AG04450 (cell line): ENCODE measurements around the gene SAMD4A. TPM values are rescaled to one million over a fixed set of nuclear protein-coding genes. Genes with fewer than 3 reads are reported as not detected.

Source experiments
- CTCF ChIA-PET: fragments of 300-600, 350-600 bp; formaldehyde crosslinking; extraction: SDS; loops from one replicate; lab custom pipeline; 2022; ENCODE audit warnings: antibody characterized with exemption, inconsistent platforms; lab: Charles Lee
- POLR2A ChIA-PET: fragments of 350-600 bp; formaldehyde crosslinking; extraction: SDS; loops from one replicate; lab custom pipeline; 2021; ENCODE audit warnings: antibody characterized with exemption, inconsistent platforms; lab: Yijun Ruan, JAX
- DNase-seq: peaks from one replicate; pipeline ENCODE4 v3.0.0-alpha.2; 2011; ENCODE audit warnings: low read depth, low spot score
- H3K27ac ChIP-seq: one replicate; pipeline ENCODE4 v1.5.1; 2012; ENCODE audit warnings: low read depth, low read length, control low read depth
- H3K27me3 ChIP-seq: one replicate; pipeline ENCODE4 v1.6.0; 2012; ENCODE audit warnings: low read length; ENCODE audit not compliant: control insufficient read depth, insufficient read depth
- H3K4me3 ChIP-seq: 2 replicates; pipeline ENCODE4 v1.5.1; 2011; ENCODE audit warnings: mild to moderate bottlenecking, low read depth, low read length, control low read depth
- H3K9me3 ChIP-seq: 2 replicates; pipeline ENCODE4 v1.5.1; 2012; ENCODE audit warnings: low read length; ENCODE audit not compliant: control insufficient read depth, insufficient read depth
- polyA plus RNA-seq: library from polyadenylated mRNA; depleted of rRNA; stranded (reverse); fragments of >200 nt; gene quantifications from 2 replicates; pipeline ENCODE4 v1.2.3, GENCODE V29; 2011
- TF ChIP-seq, protein P1 (sequence below): IDR thresholded peaks from 2 replicates; pipeline ENCODE4 v1.5.1; 2011; ENCODE audit warnings: low read depth, low read length, control low read depth, inconsistent platforms

SAMD4A gene
- polyA plus RNA-seq, 1 experiment, result 12.7 TPM

DNA sequence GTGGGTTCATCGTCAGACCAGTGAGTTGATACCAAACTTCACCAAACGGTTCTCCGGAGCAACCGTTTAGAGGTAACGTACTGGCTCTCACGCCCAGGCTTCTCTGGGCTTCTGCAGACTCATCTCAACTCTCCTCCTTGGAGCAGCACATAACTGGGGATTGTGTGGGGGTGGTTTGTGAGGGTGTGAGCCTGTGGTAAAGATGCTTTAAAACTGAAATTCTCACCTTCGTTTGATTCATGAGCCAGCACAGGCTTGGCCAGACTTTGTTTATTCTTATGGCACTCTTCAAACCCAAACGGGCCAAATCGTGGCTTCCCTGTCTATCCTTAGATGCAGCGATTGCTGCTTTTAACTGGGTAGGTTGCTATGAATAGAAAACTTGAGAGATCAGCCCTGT lies 121.3 kb downstream of the SAMD4A start:
- TF ChIP-seq, protein P1, sequence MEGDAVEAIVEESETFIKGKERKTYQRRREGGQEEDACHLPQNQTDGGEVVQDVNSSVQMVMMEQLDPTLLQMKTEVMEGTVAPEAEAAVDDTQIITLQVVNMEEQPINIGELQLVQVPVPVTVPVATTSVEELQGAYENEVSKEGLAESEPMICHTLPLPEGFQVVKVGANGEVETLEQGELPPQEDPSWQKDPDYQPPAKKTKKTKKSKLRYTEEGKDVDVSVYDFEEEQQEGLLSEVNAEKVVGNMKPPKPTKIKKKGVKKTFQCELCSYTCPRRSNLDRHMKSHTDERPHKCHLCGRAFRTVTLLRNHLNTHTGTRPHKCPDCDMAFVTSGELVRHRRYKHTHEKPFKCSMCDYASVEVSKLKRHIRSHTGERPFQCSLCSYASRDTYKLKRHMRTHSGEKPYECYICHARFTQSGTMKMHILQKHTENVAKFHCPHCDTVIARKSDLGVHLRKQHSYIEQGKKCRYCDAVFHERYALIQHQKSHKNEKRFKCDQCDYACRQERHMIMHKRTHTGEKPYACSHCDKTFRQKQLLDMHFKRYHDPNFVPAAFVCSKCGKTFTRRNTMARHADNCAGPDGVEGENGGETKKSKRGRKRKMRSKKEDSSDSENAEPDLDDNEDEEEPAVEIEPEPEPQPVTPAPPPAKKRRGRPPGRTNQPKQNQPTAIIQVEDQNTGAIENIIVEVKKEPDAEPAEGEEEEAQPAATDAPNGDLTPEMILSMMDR, result no peak
- no peak overlapping the region for H3K27ac ChIP-seq
- no peak overlapping the region for H3K4me3 ChIP-seq
- H3K9me3 ChIP-seq, result no peaks in the 10 kb centered on the region
- POLR2A ChIA-PET, result no interaction called here
- H3K27me3 ChIP-seq, result no peaks in the 10 kb centered on the region
- CTCF ChIA-PET, result no interaction called here
- DNase-seq, result no peak

- ChIA-PET POLR2A (interaction anchor here (1.5 kb wide), 1 partner anchor 83 kb away, joined by 5 read pairs; no protein-coding TSS in a partner anchor), CTCF (interaction anchor here (1.0 to 5.5 kb wide), 8 partner anchors 10 to 293 kb away, joined by 3 to 99 read pairs (median 7); partner anchors contain the start of genes CDKN3 and SAMD4A)
- TF ChIP-seq, protein P1, result no peak
- no peaks in the 10 kb centered on the region for H3K9me3 ChIP-seq
- no peak overlapping the region for H3K27ac ChIP-seq
- H3K27me3 ChIP-seq, result no peaks in the 10 kb centered on the region
- no peak for DNase-seq
- H3K4me3 ChIP-seq, result no peak overlapping the region
These were observed 123.0 kb downstream of the SAMD4A start for GRCh38 chr14:54689928-54690327.

GRCh38 chr14:54690887-54691286 lies 124.0 kb downstream of the SAMD4A start:
- TF ChIP-seq, protein P1, result no peak
- no peak for DNase-seq
- no peaks in the 10 kb centered on the region for H3K9me3 ChIP-seq
- H3K4me3 ChIP-seq, result no peak overlapping the region
- ChIA-PET POLR2A (interaction anchor here (1.5 to 1.9 kb wide), 2 partner anchors 82 to 125 kb away, joined by 5 to 15 read pairs; partner anchors contain the start of gene SAMD4A), CTCF (interaction anchor here (0.6 to 5.5 kb wide), 54 partner anchors 8 to 1159 kb away, joined by 3 to 99 read pairs (median 4); partner anchors contain the start of genes CDKN3 and SAMD4A)
- no peaks in the 10 kb centered on the region for H3K27me3 ChIP-seq
- H3K27ac ChIP-seq, result no peak overlapping the region

DNA sequence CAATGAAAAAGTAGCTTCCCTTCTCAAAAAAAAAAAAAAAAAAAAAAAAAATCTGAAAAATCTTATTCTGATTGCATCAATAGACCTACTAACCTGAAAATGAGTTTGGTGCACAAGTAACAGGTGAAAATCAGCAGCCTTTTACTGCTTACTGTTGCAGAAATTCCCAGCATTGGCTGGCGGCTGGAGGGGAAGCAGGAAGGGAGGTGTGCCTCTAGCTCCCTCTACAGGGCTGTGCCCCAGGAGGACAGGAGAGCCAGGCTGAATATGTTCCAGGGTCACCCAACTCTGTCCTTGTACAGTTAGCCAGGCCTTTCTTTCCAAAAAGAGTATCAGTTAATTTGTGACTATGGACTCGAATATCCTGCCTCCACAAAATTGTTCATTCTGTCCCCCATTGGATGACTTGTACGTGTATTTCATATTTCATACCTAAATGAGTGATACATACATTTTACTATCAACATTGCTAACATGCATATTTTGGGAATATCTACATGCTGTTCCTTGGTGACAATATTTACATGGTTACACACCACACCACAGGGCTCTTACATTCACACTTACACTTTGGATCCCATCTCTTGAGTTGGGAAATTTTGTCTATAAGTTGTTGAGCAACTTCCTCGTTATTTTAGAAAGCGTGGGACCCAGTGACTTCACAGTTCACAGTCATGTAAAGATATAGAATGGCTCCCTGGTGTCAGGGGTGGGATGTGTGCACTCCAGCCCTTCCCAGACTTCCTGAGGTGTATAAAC lies 124.8 kb downstream of the SAMD4A start:
- POLR2A ChIA-PET, result interaction anchor here (0.7 to 1.9 kb wide), 2 partner anchors 118 to 126 kb away, joined by 4 to 15 read pairs; partner anchors contain the start of gene SAMD4A
- no peak for DNase-seq
- H3K27me3 ChIP-seq, result no peaks in the 10 kb centered on the region

More for the DNA sequence above, 124.8 kb downstream of the SAMD4A start:
- Histone ChIP-seq H3K27ac (no peak overlapping the region), H3K4me3 (no peak overlapping the region), H3K9me3 (no peaks in the 10 kb centered on the region)
- TF ChIP-seq, protein P1, result peak; percentile 96
- CTCF ChIA-PET, result interaction anchor here (0.6 to 5.5 kb wide), 51 partner anchors 9 to 1160 kb away, joined by 3 to 99 read pairs (median 4); partner anchors contain the start of gene SAMD4A
